Measurements from ENCODE around the gene NAALADL2. TPM values are rescaled to one million over a fixed set of nuclear protein-coding genes. Genes with fewer than 3 reads are reported as not detected.

Gene NAALADL2
- total RNA-seq, 1 experiment from 2014 or later = 1.6 TPM

DNA sequence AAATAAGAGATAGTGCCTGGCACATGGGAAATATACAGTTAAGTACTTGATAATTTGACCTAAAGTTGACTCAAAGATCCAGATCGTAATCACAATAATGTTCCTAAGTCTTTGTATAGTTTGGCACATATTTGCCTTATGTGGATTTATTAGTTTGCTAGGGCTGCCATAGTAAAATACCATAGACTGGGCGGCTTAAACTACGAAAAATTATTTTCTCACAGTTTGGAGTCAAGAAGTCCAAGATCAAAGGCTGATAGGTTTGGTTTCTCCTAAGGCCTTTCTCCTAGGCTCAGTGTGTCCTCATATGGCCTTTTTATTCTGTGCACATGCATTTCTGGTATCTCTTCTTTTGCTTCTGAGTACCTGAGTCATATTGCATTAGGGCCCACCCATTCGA is 453.7 kb downstream of the NAALADL2 start:
- Histone ChIP-seq H3K79me2 (ENCODE audit: insufficient read depth, low read length) (no peaks in the 10 kb centered on the region), H3K9me3 (ENCODE audit: control insufficient read depth, low read depth, low read length) (no peaks in the 10 kb centered on the region), H3K23ac (ENCODE audit: insufficient read length, low read depth, low read length) (no peak overlapping the region), H3K9ac (ENCODE audit: extremely low read depth, insufficient read length, low read length) (no peak overlapping the region), H3K4me2 (ENCODE audit: insufficient read depth, insufficient read length, low read length) (no peak overlapping the region), H3K27ac (ENCODE audit: insufficient read length, low read depth, low read length) (no peak overlapping the region), H2AK5ac (ENCODE audit: insufficient read length, low read length) (no peak overlapping the region), H3K79me1 (ENCODE audit: insufficient read depth, low read depth, low read length, poor library complexity, severe bottlenecking) (no peaks in the 10 kb centered on the region), H3K23me2 (ENCODE audit: insufficient read length, low read depth, low read length, poor library complexity, severe bottlenecking) (no peaks in the 10 kb centered on the region), H3K4ac (ENCODE audit: low read depth, low read length) (no peak overlapping the region), H2AFZ (ENCODE audit: low read length) (no peak overlapping the region), H3K56ac (ENCODE audit: insufficient read length, low read depth, low read length) (no peak overlapping the region), H3K18ac (ENCODE audit: insufficient read length, low read depth, low read length) (no peak overlapping the region), H2BK20ac (ENCODE audit: low read depth, low read length, poor library complexity, severe bottlenecking) (no peak overlapping the region), H3K4me1 (ENCODE audit: insufficient read depth, low read length) (no peaks in the 10 kb centered on the region), H4K5ac (ENCODE audit: insufficient read length, low read depth, low read length) (no peak overlapping the region), H3K14ac (ENCODE audit: insufficient read depth, low read length) (no peak overlapping the region), H4K8ac (replicated peaks; ENCODE audit: insufficient read length, low read depth, low read length) (no peak overlapping the region), H3T11ph (ENCODE audit: low read length) (no peak overlapping the region), H3K27me3 (ENCODE audit: insufficient read depth, low read length) (no peaks in the 10 kb centered on the region), H2BK5ac (ENCODE audit: insufficient read length, low read length) (no peak overlapping the region), H4K91ac (ENCODE audit: insufficient read length, low read depth, low read length) (no peak overlapping the region), H2BK15ac (ENCODE audit: low read depth, low read length) (no peak overlapping the region), H2BK12ac (ENCODE audit: insufficient read length, low read depth, low read length) (no peak overlapping the region), H2BK120ac (ENCODE audit: low read depth, low read length, poor library complexity, severe bottlenecking) (no peak overlapping the region), H4K20me1 (ENCODE audit: control insufficient read depth, insufficient read depth, insufficient read length) (no peaks in the 10 kb centered on the region)
- TF ChIP-seq, protein P1, sequence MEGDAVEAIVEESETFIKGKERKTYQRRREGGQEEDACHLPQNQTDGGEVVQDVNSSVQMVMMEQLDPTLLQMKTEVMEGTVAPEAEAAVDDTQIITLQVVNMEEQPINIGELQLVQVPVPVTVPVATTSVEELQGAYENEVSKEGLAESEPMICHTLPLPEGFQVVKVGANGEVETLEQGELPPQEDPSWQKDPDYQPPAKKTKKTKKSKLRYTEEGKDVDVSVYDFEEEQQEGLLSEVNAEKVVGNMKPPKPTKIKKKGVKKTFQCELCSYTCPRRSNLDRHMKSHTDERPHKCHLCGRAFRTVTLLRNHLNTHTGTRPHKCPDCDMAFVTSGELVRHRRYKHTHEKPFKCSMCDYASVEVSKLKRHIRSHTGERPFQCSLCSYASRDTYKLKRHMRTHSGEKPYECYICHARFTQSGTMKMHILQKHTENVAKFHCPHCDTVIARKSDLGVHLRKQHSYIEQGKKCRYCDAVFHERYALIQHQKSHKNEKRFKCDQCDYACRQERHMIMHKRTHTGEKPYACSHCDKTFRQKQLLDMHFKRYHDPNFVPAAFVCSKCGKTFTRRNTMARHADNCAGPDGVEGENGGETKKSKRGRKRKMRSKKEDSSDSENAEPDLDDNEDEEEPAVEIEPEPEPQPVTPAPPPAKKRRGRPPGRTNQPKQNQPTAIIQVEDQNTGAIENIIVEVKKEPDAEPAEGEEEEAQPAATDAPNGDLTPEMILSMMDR (conservative IDR thresholded peaks at IDR 0.05) = no peak
- Mint-ChIP-seq H3K4me3 (no peak overlapping the region), H3K27me3 (ENCODE audit: low read depth) (no peaks in the 10 kb centered on the region), H3K4me1 (no peaks in the 10 kb centered on the region), H3K9me3 (no peaks in the 10 kb centered on the region), H3K36me3 (ENCODE audit: insufficient read depth in 1 of 3, low read depth in 3 of 3) (no peaks in the 10 kb centered on the region), H3K27ac (no peak overlapping the region)
- WGBS (ENCODE audit: extremely low coverage, insufficient read length, low lambda C conversion rate) = no CpG with 5 or more reads among the region's 4 CpGs
- DNase-seq = no peak

Measured in H9 (cell line).